H1 (cell line): ENCODE results near the gene FGD5. TPM values are rescaled to one million over a fixed set of nuclear protein-coding genes. Genes with fewer than 3 reads are reported as not detected.

Experiments used
- CTCF ChIA-PET: fragments of 300-600 bp; sonication (Branson Sonifier 250); formaldehyde crosslinking; loops from one replicate; lab custom pipeline; 2021; ENCODE audit not compliant: partially characterized antibody; lab: Charles Lee
- POLR2A ChIA-PET: fragments of 300-600 bp; sonication (Branson Sonifier 250); formaldehyde crosslinking; loops from one replicate; lab custom pipeline; 2021; ENCODE audit warnings: inconsistent platforms; ENCODE audit not compliant: partially characterized antibody; lab: Charles Lee
- DNase-seq, 2 experiments: peaks; one replicate each; pipeline versions ENCODE4 v3.0.0 to v3.0.0-alpha.2; 2010 to 2022; ENCODE audit warnings: low spot score in 2 of 2, low read depth in 1 of 2, mixed read lengths in 1 of 2
- FAIRE-seq: peaks from 2 replicates; lab custom pipeline; 2011; peaks lifted over from hg19 to GRCh38; lab: Jason Lieb, UNC
- H2AFZ ChIP-seq: 2 replicates; pipeline ENCODE4 v1.8.1; 2012; ENCODE audit warnings: low read length, inconsistent platforms
- H2AK5ac ChIP-seq: 2 replicates; pipeline ENCODE4 v1.6.1; 2013; ENCODE audit warnings: low read depth, low read length
- H2BK120ac ChIP-seq: replicated peaks from 2 replicates; pipeline ENCODE3; 2013; ENCODE audit warnings: low read depth, low read length, inconsistent platforms
- H2BK12ac ChIP-seq: 2 replicates; pipeline ENCODE4 v1.6.1; 2013; ENCODE audit warnings: low read depth, low read length
- H2BK15ac ChIP-seq: 2 replicates; pipeline ENCODE4 v1.6.1; 2013; ENCODE audit warnings: low read length
- H2BK20ac ChIP-seq: 2 replicates; pipeline ENCODE4 v1.6.1; 2013; ENCODE audit warnings: low read length
- H2BK5ac ChIP-seq: 2 replicates; pipeline ENCODE4 v1.6.1; 2013; ENCODE audit warnings: low read depth, low read length
- H3K14ac ChIP-seq: 2 replicates; pipeline ENCODE4 v1.6.1; 2013; ENCODE audit warnings: inconsistent platforms; ENCODE audit not compliant: insufficient read length
- H3K18ac ChIP-seq: 2 replicates; pipeline ENCODE4 v1.6.1; 2013; ENCODE audit warnings: low read length; ENCODE audit errors: extremely low read depth
- H3K23ac ChIP-seq: 2 replicates; pipeline ENCODE4 v1.6.1; 2013; ENCODE audit warnings: inconsistent platforms; ENCODE audit not compliant: insufficient read length
- H3K23me2 ChIP-seq: 2 replicates; pipeline ENCODE4 v1.6.1; 2013; ENCODE audit warnings: low read depth, low read length
- H3K27ac ChIP-seq: 2 replicates; pipeline ENCODE4 v1.6.1; 2011; ENCODE audit warnings: low read depth, low read length, inconsistent platforms
- H3K27me3 ChIP-seq, 4 experiments: replicated peaks in 1 of 4; 1 replicate in 1 of 4; 2 replicates in 3 of 4; pipeline versions ENCODE4 v1.6.1 to v1.8.1; 2011 to 2013; ENCODE audit warnings: low read length in 3 of 4, mild to moderate bottlenecking in 3 of 4, inconsistent platforms in 2 of 4, mixed read lengths in 2 of 4, moderate library complexity in 1 of 4; ENCODE audit not compliant: control insufficient read depth in 3 of 4, insufficient read depth in 3 of 4; ENCODE audit errors: extremely low read depth in 1 of 4
- H3K36me3 ChIP-seq, 4 experiments: 2 replicates each; pipeline versions ENCODE4 v1.6.1 to v1.8.1; 2011 to 2013; ENCODE audit warnings: mild to moderate bottlenecking in 4 of 4, low read length in 3 of 4, moderate library complexity in 2 of 4, control low read depth in 1 of 4, inconsistent platforms in 1 of 4; ENCODE audit not compliant: insufficient read depth in 4 of 4, control insufficient read depth in 2 of 4
- H3K4ac ChIP-seq: replicated peaks from 2 replicates; pipeline ENCODE3; 2013; ENCODE audit warnings: low read length, low read depth, mixed read lengths, inconsistent platforms; ENCODE audit not compliant: insufficient read length
- H3K4me1 ChIP-seq, 4 experiments: replicated peaks in 1 of 4; 1 replicate in 1 of 4; 2 replicates in 3 of 4; pipeline versions ENCODE4 v1.6.1 to v1.8.1; 2011 to 2013; ENCODE audit warnings: low read length in 3 of 4, inconsistent platforms in 2 of 4, mixed read lengths in 1 of 4; ENCODE audit not compliant: insufficient read depth in 4 of 4, control insufficient read depth in 3 of 4
- H3K4me2 ChIP-seq, 2 experiments: 2 replicates each; pipeline versions ENCODE4 v1.6.1 to v1.8.1; 2011 to 2013; ENCODE audit warnings: low read depth in 2 of 2, low read length in 2 of 2, control low read depth in 1 of 2, inconsistent platforms in 1 of 2, mild to moderate bottlenecking in 1 of 2; ENCODE audit not compliant: insufficient read depth in 1 of 2
- H3K4me3 ChIP-seq, 4 experiments: fragments of 200-600, 300-600 bp in 1 of 4; sonication (generic), shearing (Covaris generic), sonication (Bioruptor Twin) in 1 of 4; 2 replicates each; pipeline versions ENCODE4 v1.5.1 to v1.8.1; 2011 to 2016; ENCODE audit warnings: low read length in 4 of 4, low read depth in 3 of 4, control low read depth in 2 of 4, inconsistent platforms in 2 of 4, mild to moderate bottlenecking in 2 of 4, mixed read lengths in 1 of 4, moderate library complexity in 1 of 4; ENCODE audit not compliant: insufficient read depth in 2 of 4; ENCODE audit errors: extremely low read depth in 1 of 4
- H3K56ac ChIP-seq: replicated peaks from 2 replicates; pipeline ENCODE3; 2013; ENCODE audit warnings: low read depth, mild to moderate bottlenecking, mixed read lengths, low read length, inconsistent platforms; ENCODE audit not compliant: insufficient read length
- H3K79me1 ChIP-seq: 2 replicates; pipeline ENCODE4 v1.6.1; 2013; ENCODE audit warnings: low read depth, low read length, control low read depth
- H3K79me2 ChIP-seq, 2 experiments: 2 replicates each; pipeline versions ENCODE4 v1.6.1 to v1.8.1; 2012 to 2013; ENCODE audit warnings: low read length in 2 of 2, mild to moderate bottlenecking in 2 of 2, inconsistent platforms in 1 of 2; ENCODE audit not compliant: insufficient read depth in 2 of 2, control insufficient read depth in 1 of 2
- H3K9ac ChIP-seq, 4 experiments: replicated peaks in 1 of 4; 1 replicate in 1 of 4; 2 replicates in 3 of 4; pipeline versions ENCODE4 v1.6.1 to v1.8.1; 2011 to 2013; ENCODE audit warnings: low read depth in 3 of 4, low read length in 3 of 4, control low read depth in 2 of 4, mild to moderate bottlenecking in 2 of 4, moderate library complexity in 2 of 4, inconsistent platforms in 1 of 4; ENCODE audit errors: extremely low read depth in 1 of 4
- H3K9me3 ChIP-seq, 2 experiments: 2 replicates each; pipeline versions ENCODE4 v1.6.1 to v1.8.1; 2012 to 2013; ENCODE audit warnings: mild to moderate bottlenecking in 2 of 2, moderate library complexity in 2 of 2, control low read depth in 1 of 2, inconsistent platforms in 1 of 2, low read depth in 1 of 2, low read length in 1 of 2, mixed read lengths in 1 of 2; ENCODE audit not compliant: insufficient read depth in 2 of 2
- H4K20me1 ChIP-seq, 2 experiments: replicated peaks in 1 of 2; 2 replicates each; pipeline versions ENCODE3 to v1.8.1; 2011 to 2013; ENCODE audit warnings: inconsistent platforms in 2 of 2, low read length in 2 of 2, mild to moderate bottlenecking in 1 of 2; ENCODE audit not compliant: insufficient read depth in 2 of 2, control insufficient read depth in 1 of 2
- H4K5ac ChIP-seq: 2 replicates; pipeline ENCODE4 v1.6.1; 2013; ENCODE audit warnings: low read length, low read depth, mixed read lengths, inconsistent platforms; ENCODE audit not compliant: insufficient read length
- H4K8ac ChIP-seq: 2 replicates; pipeline ENCODE4 v1.8.0; 2013; ENCODE audit warnings: mild to moderate bottlenecking, moderate library complexity, low read length, inconsistent platforms; ENCODE audit not compliant: insufficient read depth; ENCODE audit errors: extremely low read depth
- H4K91ac ChIP-seq: replicated peaks from 2 replicates; pipeline ENCODE3; 2013; ENCODE audit warnings: low read length, mixed read lengths, inconsistent platforms; ENCODE audit not compliant: insufficient read length
- KDM1A ChIP-seq: fragments of 200-600, 300-600 bp; sonication (generic); IDR thresholded peaks from 2 replicates; pipeline ENCODE4 v1.7.1; 2016; ENCODE audit warnings: mild to moderate bottlenecking, low read length, borderline replicate concordance
- TEAD4 ChIP-seq: IDR thresholded peaks from 2 replicates; pipeline ENCODE4 v1.6.1; 2012; ENCODE audit warnings: low read depth, low read length, inconsistent platforms, mixed read lengths
- WGBS, 2 experiments: shearing (Covaris generic) in 1 of 2; methylation state at CpG; one replicate each; pipeline versions ENCODE4 v1.1.6 to v1.1.7; 2013 to 2015; ENCODE audit warnings: low lambda C conversion rate in 2 of 2, mixed read lengths in 2 of 2, inconsistent platforms in 1 of 2, low coverage in 1 of 2, missing lambda C conversion rate in 1 of 2; ENCODE audit not compliant: insufficient replicate concordance in 2 of 2, insufficient coverage in 1 of 2, insufficient read length in 1 of 2; ENCODE audit errors: extremely low coverage in 1 of 2, missing lambda C conversion rate in 1 of 2; 5-methylcytosine and 5-hydroxymethylcytosine counted together
- polyA plus RNA-seq, 7 experiments: library from polyadenylated mRNA; depleted of rRNA in 3 of 7; stranded (reverse) in 5 of 7; unstranded in 2 of 7; fragments of >200 nt in 5 of 7; fragments of 200-250 nt in 2 of 7; gene quantifications; 1 replicate in 5 of 7; 2 replicates in 1 of 7; 4 replicates in 1 of 7; pipeline versions ENCODE4 v1.2.1 to v1.2.3, GENCODE V29; 2011 to 2013; ENCODE audit warnings: missing spikeins in 2 of 7, mixed read lengths in 2 of 7
- total RNA-seq: library from RNA; stranded (reverse); fragmentation: NEBNext Ultra II Directional; extraction: Animal tissue kit (Norgen Biotek cat#: 25700); gene quantifications from 2 replicates; pipeline ENCODE4 v1.2.1, GENCODE V29; 2021

FGD5 gene
- total and polyA plus RNA-seq, 2 of the 8 experiments (the other 6 are each of a cell fraction or from before 2014, with no cell fraction given), result 4.7 to 14.3 TPM

DNA sequence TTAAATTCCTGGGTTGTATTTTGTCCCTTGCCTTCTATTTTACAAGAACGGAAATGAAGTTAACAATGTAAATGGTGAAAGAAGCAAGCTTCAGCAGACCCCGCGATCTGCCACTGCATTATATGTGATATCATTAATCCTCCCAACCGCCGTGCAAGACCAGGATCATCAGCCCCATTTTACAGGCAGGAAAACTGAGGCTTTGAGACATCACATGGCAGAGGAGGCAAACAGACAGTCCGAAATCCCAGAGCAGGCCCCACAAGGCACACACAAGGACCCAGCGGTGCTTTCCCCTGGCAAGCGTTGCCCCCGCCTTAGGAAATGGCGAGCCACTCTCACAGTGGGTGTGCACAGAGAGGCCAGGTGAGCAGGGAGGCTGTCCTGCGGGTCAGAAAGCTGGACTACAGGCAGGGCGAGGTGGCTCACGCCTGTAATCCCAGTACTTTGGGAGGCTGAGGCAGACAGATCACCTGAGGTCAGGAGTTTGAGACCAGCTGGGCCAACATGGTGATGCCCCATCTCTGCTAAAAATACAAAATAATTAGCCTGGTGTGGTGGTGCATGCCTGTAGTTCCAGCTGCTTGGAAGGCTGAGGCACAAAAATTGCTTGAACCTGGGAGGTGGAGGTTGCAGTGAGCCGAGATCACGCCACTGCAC lies 16.2 kb downstream of the FGD5 start:
- Histone ChIP-seq H2BK120ac (no peak overlapping the region), H2AK5ac (no peak overlapping the region), H2BK5ac (no peak overlapping the region), H3K18ac (no peak overlapping the region), H3K36me3 (no peaks in the 10 kb centered on the region), H3K23ac (no peak overlapping the region), H2AFZ (no peak overlapping the region), H3K79me1 (peaks cover 4% of the 10 kb centered on the region; the same call in 1 of the 2 replicates), H4K91ac (no peak overlapping the region), H3K9ac (no peak overlapping the region), H3K4me1 (peaks cover 1 to 11% (median 6%) of the 10 kb centered on the region in 4 experiments; a peak in 3 of 7 replicates), H3K4ac (no peak overlapping the region), H3K23me2 (no peaks in the 10 kb centered on the region), H2BK12ac (no peak overlapping the region), H3K56ac (no peak overlapping the region), H3K79me2 (no peaks in the 10 kb centered on the region), H3K4me3 (no peak overlapping the region), H3K27ac (no peak overlapping the region), H3K4me2 (no peak overlapping the region), H4K5ac (no peak overlapping the region), H3K9me3 (no peaks in the 10 kb centered on the region), H4K8ac (no peak overlapping the region), H2BK20ac (no peak overlapping the region), H3K14ac (no peak overlapping the region), H2BK15ac (no peak overlapping the region), H4K20me1 (peaks cover 0 to 2% of the 10 kb centered on the region in 2 experiments), H3K27me3 (no peaks in the 10 kb centered on the region)
- 91% methylated on average over 13 of the region's 15 CpGs; no CpG with 5 or more reads in 1 of the 2 experiments for WGBS, 2 experiments
- ChIA-PET CTCF (interaction anchor here (0.8 to 2.1 kb wide), 10 partner anchors 8 to 91 kb away, joined by 3 to 9 read pairs (median 4); no protein-coding TSS in a partner anchor), POLR2A (interaction anchor here (1.8 kb wide), 1 partner anchor 11 kb away, joined by 5 read pairs; no protein-coding TSS in a partner anchor)
- FAIRE-seq (no peak), DNase-seq (no peak)
- no peak for TF ChIP-seq TEAD4
- peak; percentile 51; the same call in 1 of the 2 replicates for TF ChIP-seq KDM1A
